ENCODE results near the gene MAPK10.

DNA sequence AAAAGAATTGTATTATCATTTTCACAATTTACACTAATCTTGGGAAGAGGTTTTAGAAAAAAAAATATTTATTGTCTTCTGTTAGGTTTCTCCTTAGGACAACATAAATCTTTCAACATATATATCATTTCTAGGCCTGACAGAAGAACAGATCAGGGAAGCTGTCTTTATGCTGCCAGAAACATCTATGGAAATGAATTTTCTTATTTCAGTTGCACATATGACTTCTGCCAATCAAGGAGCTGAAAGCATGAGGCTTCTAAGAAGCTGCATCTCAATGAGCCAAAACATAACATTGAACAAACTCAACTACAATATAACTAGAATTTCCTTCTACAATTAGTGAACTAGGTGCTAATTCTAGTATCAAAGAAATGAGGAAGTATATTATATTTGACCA, 258.4 kb downstream of the MAPK10 start:
- TF ChIP-seq, protein P1, sequence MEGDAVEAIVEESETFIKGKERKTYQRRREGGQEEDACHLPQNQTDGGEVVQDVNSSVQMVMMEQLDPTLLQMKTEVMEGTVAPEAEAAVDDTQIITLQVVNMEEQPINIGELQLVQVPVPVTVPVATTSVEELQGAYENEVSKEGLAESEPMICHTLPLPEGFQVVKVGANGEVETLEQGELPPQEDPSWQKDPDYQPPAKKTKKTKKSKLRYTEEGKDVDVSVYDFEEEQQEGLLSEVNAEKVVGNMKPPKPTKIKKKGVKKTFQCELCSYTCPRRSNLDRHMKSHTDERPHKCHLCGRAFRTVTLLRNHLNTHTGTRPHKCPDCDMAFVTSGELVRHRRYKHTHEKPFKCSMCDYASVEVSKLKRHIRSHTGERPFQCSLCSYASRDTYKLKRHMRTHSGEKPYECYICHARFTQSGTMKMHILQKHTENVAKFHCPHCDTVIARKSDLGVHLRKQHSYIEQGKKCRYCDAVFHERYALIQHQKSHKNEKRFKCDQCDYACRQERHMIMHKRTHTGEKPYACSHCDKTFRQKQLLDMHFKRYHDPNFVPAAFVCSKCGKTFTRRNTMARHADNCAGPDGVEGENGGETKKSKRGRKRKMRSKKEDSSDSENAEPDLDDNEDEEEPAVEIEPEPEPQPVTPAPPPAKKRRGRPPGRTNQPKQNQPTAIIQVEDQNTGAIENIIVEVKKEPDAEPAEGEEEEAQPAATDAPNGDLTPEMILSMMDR (IDR thresholded peaks at IDR 0.05): no peak
- TF ChIP-seq POLR2A (IDR thresholded peaks at IDR 0.05): no peak
